Islet of Langerhans (tissue), 1 donor: ENCODE measurements around the gene THRSP.

Experiments used
- FAIRE-seq: peaks from one replicate; lab custom pipeline; 2011; peaks lifted over from hg19 to GRCh38; lab: Jason Lieb, UNC

The THRSP gene

GRCh38 chr11:78097666-78098385 lies 34.2 kb downstream of the THRSP start:
- no peak for FAIRE-seq

- no peak for FAIRE-seq
These were observed 36.0 kb downstream of the THRSP start for GRCh38 chr11:78099666-78100065.

- no peak for FAIRE-seq
These were observed 36.6 kb downstream of the THRSP start for GRCh38 chr11:78100261-78100660.

GRCh38 chr11:78100676-78101472 lies 37.2 kb downstream of the THRSP start:
- FAIRE-seq = peak; percentile 51

- FAIRE-seq = no peak
These were observed 45.7 kb downstream of the THRSP start for GRCh38 chr11:78109081-78110015.

GRCh38 chr11:78110351-78110750 lies 46.7 kb downstream of the THRSP start:
- FAIRE-seq = no peak

GRCh38 chr11:78110830-78111229 lies 47.2 kb downstream of the THRSP start:
- FAIRE-seq = no peak

- no peak for FAIRE-seq
These were observed 47.6 kb downstream of the THRSP start for GRCh38 chr11:78111298-78111697.

- FAIRE-seq = no peak
These were observed 49.1 kb downstream of the THRSP start for GRCh38 chr11:78112582-78113275.
